HepG2 (cell line): Measurements from ENCODE around the gene NR3C2. TPM values are rescaled to one million over a fixed set of nuclear protein-coding genes. Genes with fewer than 3 reads are reported as not detected.

Source experiments
- ATAC-seq: fragments of 200-7000 bp; cut with Tn5 transposase; 3 replicates; pipeline ENCODE4 v1.9.1; 2020; ENCODE audit warnings: mild to moderate bottlenecking, moderate library complexity
- BruUV-seq: library from RNA; stranded (reverse); fragments of 400-500 nt; replicated peaks from 2 replicates; lab custom pipeline; 2021; lab: Mats Ljungman, UMichigan
- CTCF ChIA-PET: fragments of 300-600 bp; formaldehyde crosslinking; extraction: SDS; loops from one replicate; lab custom pipeline; 2021; ENCODE audit warnings: low total read pairs, inconsistent platforms, low intra/inter-chr PET ratio; lab: Yijun Ruan, JAX
- POLR2A ChIA-PET: fragments of 350-600 bp; sonication (Branson Sonifier 250); formaldehyde crosslinking; loops from one replicate; lab custom pipeline; 2020; ENCODE audit warnings: antibody characterized with exemption, inconsistent platforms; lab: Yijun Ruan, JAX
- DNase-seq: peaks from one replicate; pipeline ENCODE4 v3.0.0-alpha.2; 2015; ENCODE audit warnings: low spot score
- FAIRE-seq: peaks from 3 replicates; lab custom pipeline; 2011; peaks lifted over from hg19 to GRCh38; lab: Jason Lieb, UNC
- H2AFZ ChIP-seq: one replicate; pipeline ENCODE4 v1.6.1; 2011; ENCODE audit warnings: low read length, inconsistent platforms
- H3K27ac ChIP-seq: fragments of 300-600 bp; 3 replicates; pipeline ENCODE4 v1.8.0; 2011; ENCODE audit warnings: mixed run types, mild to moderate bottlenecking, mixed read lengths, low read length, inconsistent platforms; ENCODE audit not compliant: insufficient read depth; ENCODE audit errors: extremely low read length
- H3K27me3 ChIP-seq, 2 experiments: fragments of 200-600 bp in 1 of 2; 2 replicates in 1 of 2; 3 replicates in 1 of 2; pipeline versions ENCODE4 v1.6.0 to v1.8.0; 2011; ENCODE audit warnings: low read length in 2 of 2, mild to moderate bottlenecking in 2 of 2, moderate library complexity in 2 of 2, inconsistent platforms in 1 of 2; ENCODE audit not compliant: insufficient read depth in 2 of 2, control insufficient read depth in 1 of 2
- H3K36me3 ChIP-seq, 2 experiments: fragments of 200-600 bp in 1 of 2; replicated peaks in 1 of 2; 2 replicates in 1 of 2; 3 replicates in 1 of 2; pipeline versions ENCODE4 v1.5.1 to v1.8.0; 2011; ENCODE audit warnings: low read length in 2 of 2, inconsistent platforms in 1 of 2; ENCODE audit not compliant: insufficient read depth in 2 of 2, control insufficient read depth in 1 of 2
- H3K4me1 ChIP-seq: 2 replicates; pipeline ENCODE4 v1.5.1; 2012; ENCODE audit warnings: low read length, inconsistent platforms; ENCODE audit not compliant: insufficient read depth
- H3K4me2 ChIP-seq: 2 replicates; pipeline ENCODE4 v1.6.0; 2011; ENCODE audit warnings: low read depth, low read length, inconsistent platforms
- H3K4me3 ChIP-seq, 3 experiments: fragments of 200-600 bp in 1 of 3; sonication (generic), shearing (Covaris generic) in 1 of 3; replicated peaks in 1 of 3; 2 replicates each; pipeline ENCODE4 v1.5.1; 2011 to 2016; ENCODE audit warnings: low read length in 3 of 3, inconsistent platforms in 2 of 3, low read depth in 2 of 3, mild to moderate bottlenecking in 2 of 3, control low read depth in 1 of 3, mixed read lengths in 1 of 3; ENCODE audit not compliant: insufficient read depth in 1 of 3
- H3K79me2 ChIP-seq: one replicate; pipeline ENCODE4 v1.6.1; 2011; ENCODE audit warnings: low read length, inconsistent platforms; ENCODE audit not compliant: insufficient read depth
- H3K9ac ChIP-seq: 2 replicates; pipeline ENCODE4 v1.6.0; 2011; ENCODE audit warnings: mild to moderate bottlenecking, low read depth, low read length, inconsistent platforms; ENCODE audit not compliant: insufficient read depth
- H3K9me3 ChIP-seq: 2 replicates; pipeline ENCODE4 v1.5.1; 2012; ENCODE audit warnings: mild to moderate bottlenecking, low read length
- H4K20me1 ChIP-seq: 2 replicates; pipeline ENCODE4 v1.6.0; 2011; ENCODE audit warnings: inconsistent platforms, mild to moderate bottlenecking, low read length, moderate library complexity; ENCODE audit not compliant: insufficient read depth
- EED ChIP-seq: sonication (generic); formaldehyde crosslinking; IDR thresholded peaks from 2 replicates; pipeline ENCODE4 v1.5.0; 2020; ENCODE audit warnings: mild to moderate bottlenecking, missing genetic modification reagents
- LBX2 ChIP-seq: sonication (generic); formaldehyde crosslinking; IDR thresholded peaks from 2 replicates; pipeline ENCODE4 v1.5.0; 2020; ENCODE audit warnings: missing genetic modification reagents, mild to moderate bottlenecking, borderline replicate concordance
- MED1 ChIP-seq: sonication (generic); formaldehyde crosslinking; IDR thresholded peaks from 2 replicates; pipeline ENCODE4 v1.4.0; 2020; ENCODE audit warnings: missing genetic modification reagents
- ZBTB39 ChIP-seq: sonication (generic); formaldehyde crosslinking; IDR thresholded peaks from 2 replicates; pipeline ENCODE4 v1.5.0; 2020; ENCODE audit warnings: missing genetic modification reagents
- ZNF274 ChIP-seq: sonication (generic); formaldehyde crosslinking; IDR thresholded peaks from 2 replicates; pipeline ENCODE4 v1.5.1; 2020; ENCODE audit warnings: mild to moderate bottlenecking, missing genetic modification reagents
- ZNF296 ChIP-seq: sonication (generic); formaldehyde crosslinking; conservative IDR thresholded peaks from 2 replicates; pipeline ENCODE4 v1.5.0; 2020; ENCODE audit warnings: mild to moderate bottlenecking, missing genetic modification reagents
- ZNF570 ChIP-seq: sonication (generic); formaldehyde crosslinking; IDR thresholded peaks from 2 replicates; pipeline ENCODE4 v1.4.0; 2020; ENCODE audit warnings: mild to moderate bottlenecking, missing genetic modification reagents, borderline replicate concordance
- ZNF609 ChIP-seq: sonication (generic); formaldehyde crosslinking; IDR thresholded peaks from 2 replicates; pipeline ENCODE4 v1.4.0; 2020; ENCODE audit warnings: mild to moderate bottlenecking, missing genetic modification reagents, borderline replicate concordance
- ZSCAN25 ChIP-seq: sonication (generic); formaldehyde crosslinking; IDR thresholded peaks from 2 replicates; pipeline ENCODE4 v1.8.0; 2022; ENCODE audit warnings: mild to moderate bottlenecking, missing genetic modification reagents
- WGBS: methylation state at CpG from one replicate; pipeline ENCODE4 v1.1.6; 2017; ENCODE audit warnings: low lambda C conversion rate; 5-methylcytosine and 5-hydroxymethylcytosine counted together
- in situ Hi-C: cut with HindIII; loops from 2 replicates; pipeline ENCODE4 v1.10.0; 2017; ENCODE audit warnings: low pct_unique_long_range_greater_than_20kb; ENCODE audit not compliant: extremely low pct_ligation_motif_present
- intact Hi-C: fragments of 100-400 bp; cut with micrococcal nuclease; formaldehyde crosslinking; loops from one replicate; pipeline ENCODE4 v1.10.0; 2022; ENCODE audit not compliant: unreplicated experiment
- polyA plus RNA-seq, 8 experiments: library from polyadenylated mRNA; depleted of rRNA in 3 of 8; stranded (reverse) in 7 of 8; unstranded in 1 of 8; fragments of >200 nt; fragmentation: Illumina TruSeq in 4 of 8; extraction: Trizol in 4 of 8; gene quantifications; 2 replicates each; pipeline versions ENCODE4 v1.2.1 to v1.2.3, GENCODE V29; 2011 to 2016; ENCODE audit warnings: low read depth in 4 of 8, missing spikeins in 1 of 8, mixed read lengths in 1 of 8; ENCODE audit not compliant: insufficient read depth in 1 of 8
- total RNA-seq, 5 experiments: library from RNA; depleted of rRNA; stranded (reverse); fragments of >200 nt; fragmentation: Illumina TruSeq; extraction: Trizol; gene quantifications; 2 replicates each; pipeline ENCODE4 v1.2.3, GENCODE V29; 2016; ENCODE audit warnings: low read depth in 1 of 5

Gene NR3C2
- total and polyA plus RNA-seq, 2 of the 13 experiments (the other 11 are each of a cell fraction or from before 2014, with no cell fraction given) = 0.26 to 0.46 TPM

- TF ChIP-seq ZNF609 (CRISPR knock-in tag) (no peak), ZBTB39 (CRISPR knock-in tag) (no peak)
Observed at GRCh38 chr4:148333265-148333664, 108.9 kb downstream of the NR3C2 start (continued).

GRCh38 chr4:148332486-148332885 lies 109.7 kb downstream of the NR3C2 start:
- no peaks in the 10 kb centered on the region for H3K4me1 ChIP-seq
- POLR2A ChIA-PET = no interaction called here
- no peak overlapping the region for H3K4me3 ChIP-seq
- CTCF ChIA-PET = no interaction called here
- DNase-seq = no peak
- no TSS peak for BruUV-seq
- no peak overlapping the region for H3K4me2 ChIP-seq
- in situ Hi-C loops = no loop called here
- no peak overlapping the region for H3K27ac ChIP-seq
- no peak overlapping the region for H3K9ac ChIP-seq
- 0 out of 5 replicates have a peak, but pooled peaks cover 0 to 3% of the 10 kb centered on the region in 2 experiments for H3K27me3 ChIP-seq
- no peaks in the 10 kb centered on the region for H4K20me1 ChIP-seq
- ATAC-seq = no peak
- H2AFZ ChIP-seq = no peak overlapping the region
- no peaks in the 10 kb centered on the region for H3K79me2 ChIP-seq
- H3K36me3 ChIP-seq = no peaks in the 10 kb centered on the region
- FAIRE-seq = no peak
- WGBS = 0% methylated on average over 2 of the region's 2 CpGs
- no peaks in the 10 kb centered on the region for H3K9me3 ChIP-seq
- intact Hi-C loops = no loop called here
- TF ChIP-seq MED1 (CRISPR knock-in tag) (no peak), ZSCAN25 (CRISPR knock-in tag) (no peak), ZNF570 (no peak), ZNF296 (CRISPR knock-in tag) (no peak), EED (CRISPR knock-in tag) (no peak), LBX2 (CRISPR knock-in tag) (no peak), ZNF274 (CRISPR knock-in tag) (no peak)
